ENCODE results near the gene TP53. TPM values are rescaled to one million over a fixed set of nuclear protein-coding genes. Genes with fewer than 3 reads are reported as not detected.
A peak's percentile ranks its signal among the peaks of the same experiment; 100 is the strongest.

TP53 gene
- total and polyA plus RNA-seq, 4 donors, result 22.3 to 57.0 (median 27.5) TPM

- Histone ChIP-seq H3K4me1 (ENCODE audit: control insufficient read depth in 5 of 5, insufficient read depth in 5 of 5, low read length in 5 of 5) (peaks cover 0 to 6% (median 0%) of the 10 kb centered on the region in 5 donors), H3K9ac (ENCODE audit: insufficient read depth in 1 of 2, low read length in 2 of 2) (no peak overlapping the region), H3K36me3 (ENCODE audit: control insufficient read depth in 4 of 4, insufficient read depth in 4 of 4, low read length in 4 of 4) (no peaks in the 10 kb centered on the region), H3K4me3 (no peak overlapping the region), H3K27ac (ENCODE audit: low read depth in 1 of 2, low read length in 1 of 2) (no peak overlapping the region), H3K27me3 (ENCODE audit: control insufficient read depth in 3 of 3, insufficient read depth in 3 of 3, low read length in 2 of 3) (no peaks in the 10 kb centered on the region), H3K9me3 (ENCODE audit: control insufficient read depth in 4 of 4, insufficient read depth in 3 of 4, low read length in 3 of 4) (no peaks in the 10 kb centered on the region)
- 63 to 77% methylated on average over 3 of the region's 3 CpGs for WGBS, 2 donors
- TF ChIP-seq CTCF (IDR thresholded peaks at IDR 0.05; ENCODE audit: control extremely low read depth, extremely low read depth), result no peak
- ATAC-seq (ENCODE audit: insufficient read depth, low FRiP score) (no peak), DNase-seq (peak in 2 of 3 donors; percentile 79 to 85)
These were observed 40.6 kb upstream of the TP53 start for GRCh38 chr17:7727886-7728285.

GRCh38 chr17:7721612-7722011, 34.3 kb upstream of the TP53 start:
- no peak overlapping the region for H3K27ac ChIP-seq (ENCODE audit: low read depth in 1 of 2, low read length in 1 of 2)
- TF ChIP-seq CTCF (IDR thresholded peaks at IDR 0.05; ENCODE audit: control extremely low read depth, extremely low read depth), result no peak

GRCh38 chr17:7720125-7720524, 32.8 kb upstream of the TP53 start:
- H3K36me3 ChIP-seq (ENCODE audit: control insufficient read depth in 4 of 4, insufficient read depth in 4 of 4, low read length in 4 of 4), result no peaks in the 10 kb centered on the region
- no peak overlapping the region for H3K27ac ChIP-seq (ENCODE audit: low read depth in 1 of 2, low read length in 1 of 2)
- DNase-seq (peak in 1 of 3 donors; percentile 14), ATAC-seq (ENCODE audit: insufficient read depth, low FRiP score) (no peak)
- no peak overlapping the region for H3K9ac ChIP-seq (ENCODE audit: insufficient read depth in 1 of 2, low read length in 2 of 2)
- 47 to 59% methylated on average over 4 of the region's 4 CpGs for WGBS, 2 donors
- peaks cover 0 to 11% (median 2%) of the 10 kb centered on the region in 5 donors for H3K4me1 ChIP-seq (ENCODE audit: control insufficient read depth in 5 of 5, insufficient read depth in 5 of 5, low read length in 5 of 5)
- no peaks in the 10 kb centered on the region for H3K9me3 ChIP-seq (ENCODE audit: control insufficient read depth in 4 of 4, insufficient read depth in 3 of 4, low read length in 3 of 4)
- H3K4me3 ChIP-seq, result no peak overlapping the region
- peaks cover 0 to 13% (median 12%) of the 10 kb centered on the region in 3 donors for H3K27me3 ChIP-seq (ENCODE audit: control insufficient read depth in 3 of 3, insufficient read depth in 3 of 3, low read length in 2 of 3)
- no peak for TF ChIP-seq CTCF (IDR thresholded peaks at IDR 0.05; ENCODE audit: control extremely low read depth, extremely low read depth)

More at GRCh38 chr17:7721612-7722011, 34.3 kb upstream of the TP53 start:
- H3K9ac ChIP-seq (ENCODE audit: insufficient read depth in 1 of 2, low read length in 2 of 2), result no peak overlapping the region
- H3K27me3 ChIP-seq (ENCODE audit: control insufficient read depth in 3 of 3, insufficient read depth in 3 of 3, low read length in 2 of 3), result peaks cover 0 to 9% (median 8%) of the 10 kb centered on the region in 3 donors
- no peaks in the 10 kb centered on the region for H3K9me3 ChIP-seq (ENCODE audit: control insufficient read depth in 4 of 4, insufficient read depth in 3 of 4, low read length in 3 of 4)
- ATAC-seq (ENCODE audit: insufficient read depth, low FRiP score), result no peak
- no peak for DNase-seq
- 68 to 90% methylated on average over 2 of the region's 2 CpGs for WGBS, 2 donors
- H3K4me1 ChIP-seq (ENCODE audit: control insufficient read depth in 5 of 5, insufficient read depth in 5 of 5, low read length in 5 of 5), result peaks cover 0 to 9% (median under 1%) of the 10 kb centered on the region in 5 donors
- H3K4me3 ChIP-seq, result no peak overlapping the region
- H3K36me3 ChIP-seq (ENCODE audit: control insufficient read depth in 4 of 4, insufficient read depth in 4 of 4, low read length in 4 of 4), result no peaks in the 10 kb centered on the region

- peaks cover 0 to 11% (median 2%) of the 10 kb centered on the region in 5 donors for H3K4me1 ChIP-seq (ENCODE audit: control insufficient read depth in 5 of 5, insufficient read depth in 5 of 5, low read length in 5 of 5)
- H3K9ac ChIP-seq (ENCODE audit: insufficient read depth in 1 of 2, low read length in 2 of 2), result no peak overlapping the region
- H3K9me3 ChIP-seq (ENCODE audit: control insufficient read depth in 4 of 4, insufficient read depth in 3 of 4, low read length in 3 of 4), result no peaks in the 10 kb centered on the region
- DNase-seq (no peak), ATAC-seq (ENCODE audit: insufficient read depth, low FRiP score) (no peak)
- no peak overlapping the region for H3K4me3 ChIP-seq
- peaks cover 0 to 13% (median 12%) of the 10 kb centered on the region in 3 donors for H3K27me3 ChIP-seq (ENCODE audit: control insufficient read depth in 3 of 3, insufficient read depth in 3 of 3, low read length in 2 of 3)
- H3K27ac ChIP-seq (ENCODE audit: low read depth in 1 of 2, low read length in 1 of 2), result no peak overlapping the region
- 78 to 82% methylated on average over 9 of the region's 9 CpGs for WGBS, 2 donors
- TF ChIP-seq CTCF (IDR thresholded peaks at IDR 0.05; ENCODE audit: control extremely low read depth, extremely low read depth), result no peak
- H3K36me3 ChIP-seq (ENCODE audit: control insufficient read depth in 4 of 4, insufficient read depth in 4 of 4, low read length in 4 of 4), result no peaks in the 10 kb centered on the region
These were observed 32.4 kb upstream of the TP53 start for GRCh38 chr17:7719661-7720060.

Measured in lung (tissue), 12 donors.